GM19193 (cell line): ENCODE measurements around the gene NUP98.

Source experiments
- POLR2A ChIP-seq: IDR thresholded peaks from 4 replicates; pipeline ENCODE4 v1.6.1; 2011; ENCODE audit not compliant: insufficient read depth, insufficient read length; ENCODE audit errors: extremely low read depth

The NUP98 gene

GRCh38 chr11:3655547-3655946 lies 141.8 kb downstream of the NUP98 start:
- no peak for TF ChIP-seq POLR2A

GRCh38 chr11:3645552-3645951 lies 151.8 kb downstream of the NUP98 start:
- no peak for TF ChIP-seq POLR2A

- no peak for TF ChIP-seq POLR2A
These were observed 152.5 kb downstream of the NUP98 start, which contains the start of gene ART1 for GRCh38 chr11:3644817-3645235. TSS of gene ART1 (plus strand) at chr11:3645128. CDS start at chr11:3659214, 14,086 bp downstream.

GRCh38 chr11:3642071-3642951 lies 155.0 kb downstream of the NUP98 start:
- no peak for TF ChIP-seq POLR2A

GRCh38 chr11:3641701-3642070 lies 155.7 kb downstream of the NUP98 start, which contains the start of gene ART5:
TSS of gene ART5 (minus strand) at chr11:3641992. CDS start at chr11:3641862, 130 bp downstream.
- TF ChIP-seq POLR2A = no peak

- TF ChIP-seq POLR2A = no peak
These were observed 156.2 kb downstream of the NUP98 start for GRCh38 chr11:3641191-3641590.

GRCh38 chr11:3639841-3640240 lies 157.5 kb downstream of the NUP98 start:
- TF ChIP-seq POLR2A = no peak

- TF ChIP-seq POLR2A = no peak
These were observed 158.8 kb downstream of the NUP98 start for GRCh38 chr11:3638513-3638912.

GRCh38 chr11:3637201-3637600 lies 160.2 kb downstream of the NUP98 start:
- no peak for TF ChIP-seq POLR2A

- no peak for TF ChIP-seq POLR2A
These were observed 161.5 kb downstream of the NUP98 start for GRCh38 chr11:3635641-3636375.

- TF ChIP-seq POLR2A = no peak
These were observed 165.2 kb downstream of the NUP98 start for GRCh38 chr11:3632070-3632660.

- no peak for TF ChIP-seq POLR2A
These were observed 166.0 kb downstream of the NUP98 start for GRCh38 chr11:3631331-3631730.

- TF ChIP-seq POLR2A = no peak
These were observed 170.1 kb downstream of the NUP98 start for GRCh38 chr11:3627291-3627690.

GRCh38 chr11:3626250-3626960 lies 170.9 kb downstream of the NUP98 start:
- no peak for TF ChIP-seq POLR2A
